HS-5 (cell line): ENCODE results near the gene DTX4.
"Not testable (repeated sequence)": the region's sequence is repeated elsewhere in the genome, so short reads cannot be mapped to it uniquely, and the experiment has no call there.

ENCODE experiments used
- DNase-seq: peaks from one replicate; pipeline ENCODE4 v3.0.0-alpha.2; 2012; ENCODE audit warnings: low read depth

DTX4 gene

DNA sequence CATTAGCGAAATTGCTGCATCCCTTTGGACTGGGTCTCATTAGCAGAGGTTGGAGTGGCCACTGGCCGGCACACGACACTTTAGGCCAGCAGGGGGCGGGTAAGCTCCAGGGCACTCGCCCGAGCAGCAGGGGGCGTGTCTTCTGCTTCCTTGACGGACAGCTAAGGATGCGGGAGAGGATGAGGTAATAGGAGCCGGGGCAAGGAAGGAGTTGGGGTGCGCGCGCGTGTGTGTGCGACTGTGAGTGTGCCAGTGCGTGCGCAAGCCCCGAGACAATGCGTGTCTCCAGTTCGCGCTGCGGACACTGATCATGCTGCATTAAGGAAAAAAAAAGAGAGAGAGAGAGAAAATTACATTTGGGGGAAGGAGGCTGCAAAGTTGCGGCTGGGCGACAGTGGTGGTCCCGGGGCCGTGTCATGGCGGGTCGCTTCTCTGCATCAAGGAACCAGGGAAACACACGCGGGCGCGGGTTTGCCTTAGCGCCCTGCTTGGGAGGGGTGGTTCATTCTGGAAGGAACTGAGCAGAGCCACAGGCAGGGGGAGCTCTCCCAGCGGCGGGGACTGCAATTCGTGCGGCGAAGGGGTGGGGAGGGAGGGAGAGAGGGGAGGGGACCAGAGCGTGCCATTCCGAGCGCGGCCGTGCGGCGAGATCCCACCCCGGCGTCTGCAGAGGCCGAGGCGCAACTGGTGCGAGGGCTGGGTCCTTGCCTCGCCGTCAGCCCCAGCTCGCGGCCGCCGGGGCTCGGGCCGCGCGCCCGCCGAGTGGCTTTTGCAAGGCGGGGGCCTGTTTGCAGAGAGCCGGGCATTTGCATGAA lies at the start of gene DTX4:
Gene DTX4 (plus strand): TSS at position 625 of the 815 bp plus-strand sequence. CDS start 464 bp downstream, outside the sequence.
- peak; percentile 64 for DNase-seq

DNA sequence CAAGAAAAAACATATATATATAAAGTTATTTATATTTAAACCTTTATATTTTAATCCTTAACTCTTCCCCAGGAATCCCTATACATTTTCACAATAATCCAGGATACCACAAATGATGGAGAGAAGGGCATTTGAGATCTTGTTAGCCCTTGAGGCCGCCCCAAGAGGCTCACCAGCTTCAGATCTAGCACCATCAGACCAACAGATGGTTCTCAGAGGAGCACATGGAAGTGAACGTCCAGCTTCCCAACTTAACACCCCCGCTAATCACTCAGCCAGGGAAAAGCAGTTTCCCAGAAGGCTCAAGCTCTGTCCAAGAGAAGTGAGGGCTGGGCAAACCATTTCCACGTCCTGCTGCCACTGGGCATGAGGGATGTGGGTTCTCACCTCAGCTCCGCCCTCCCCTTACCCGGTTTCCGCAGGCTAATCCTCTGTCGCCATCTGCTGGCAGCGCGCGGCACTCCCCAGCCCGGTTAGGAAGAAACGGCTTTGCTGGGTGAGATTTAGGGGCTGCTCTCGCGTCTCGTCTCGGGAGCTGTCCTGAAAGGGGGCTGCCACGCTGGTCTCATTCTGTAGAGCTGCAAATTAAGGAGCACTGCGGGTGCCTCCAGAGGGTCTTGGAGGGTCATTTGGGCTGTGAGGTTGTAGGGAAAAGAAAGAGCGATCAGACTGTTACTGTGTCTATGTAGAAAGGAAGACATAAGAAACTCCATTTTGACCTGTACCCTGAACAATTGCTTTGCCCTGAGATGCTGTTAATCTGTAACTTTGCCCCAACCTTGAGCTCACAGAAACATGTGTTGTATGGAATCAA lies 36.1 kb upstream of the DTX4 start:
- DNase-seq: no peak

DNA sequence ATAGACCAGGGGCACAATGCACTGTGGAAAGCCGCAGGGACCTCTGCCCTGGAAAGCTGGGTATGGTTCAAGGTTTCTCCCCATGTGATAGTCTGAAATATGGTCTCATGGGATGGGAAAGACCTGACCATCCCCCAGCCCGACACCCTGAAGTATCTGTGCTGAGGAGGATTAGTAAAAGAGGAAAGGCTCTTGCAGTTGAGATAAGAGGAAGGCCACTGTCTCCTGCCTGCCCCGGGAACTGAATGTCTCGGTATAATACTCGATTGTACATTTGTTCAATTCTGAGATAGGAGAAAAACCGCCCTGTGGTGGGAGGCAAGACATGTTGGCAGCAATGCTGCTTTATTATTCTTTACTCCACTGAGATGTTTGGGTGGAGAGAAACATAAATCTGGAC lies 35.4 kb upstream of the DTX4 start:
- DNase-seq: not testable (repeated sequence)

DNA sequence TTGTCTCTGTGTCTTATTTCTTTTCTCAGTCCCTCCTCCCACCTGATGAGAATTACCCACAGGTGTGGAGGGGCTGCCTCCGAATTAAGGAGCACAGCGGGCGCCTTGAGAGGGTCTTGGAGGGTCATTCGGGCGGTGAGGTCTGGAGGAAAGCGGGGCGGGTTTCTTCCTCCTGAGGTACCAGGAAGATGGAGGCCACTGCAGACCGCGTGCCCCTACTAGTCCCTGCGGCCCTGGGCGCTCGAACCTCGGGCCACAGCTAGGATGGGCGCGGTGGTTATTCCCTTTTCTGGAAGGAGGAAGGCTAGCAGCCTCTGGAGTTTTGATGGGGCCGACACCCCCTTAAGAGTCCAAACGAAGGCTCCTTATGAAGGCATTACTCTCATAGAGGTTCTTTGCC lies 34.7 kb upstream of the DTX4 start:
- DNase-seq: no peak

- no peak for DNase-seq
These were observed 33.3 kb upstream of the DTX4 start for GRCh38 chr11:59138643-59139042.

GRCh38 chr11:59141191-59141590 lies 30.7 kb upstream of the DTX4 start:
- no peak for DNase-seq

DNA sequence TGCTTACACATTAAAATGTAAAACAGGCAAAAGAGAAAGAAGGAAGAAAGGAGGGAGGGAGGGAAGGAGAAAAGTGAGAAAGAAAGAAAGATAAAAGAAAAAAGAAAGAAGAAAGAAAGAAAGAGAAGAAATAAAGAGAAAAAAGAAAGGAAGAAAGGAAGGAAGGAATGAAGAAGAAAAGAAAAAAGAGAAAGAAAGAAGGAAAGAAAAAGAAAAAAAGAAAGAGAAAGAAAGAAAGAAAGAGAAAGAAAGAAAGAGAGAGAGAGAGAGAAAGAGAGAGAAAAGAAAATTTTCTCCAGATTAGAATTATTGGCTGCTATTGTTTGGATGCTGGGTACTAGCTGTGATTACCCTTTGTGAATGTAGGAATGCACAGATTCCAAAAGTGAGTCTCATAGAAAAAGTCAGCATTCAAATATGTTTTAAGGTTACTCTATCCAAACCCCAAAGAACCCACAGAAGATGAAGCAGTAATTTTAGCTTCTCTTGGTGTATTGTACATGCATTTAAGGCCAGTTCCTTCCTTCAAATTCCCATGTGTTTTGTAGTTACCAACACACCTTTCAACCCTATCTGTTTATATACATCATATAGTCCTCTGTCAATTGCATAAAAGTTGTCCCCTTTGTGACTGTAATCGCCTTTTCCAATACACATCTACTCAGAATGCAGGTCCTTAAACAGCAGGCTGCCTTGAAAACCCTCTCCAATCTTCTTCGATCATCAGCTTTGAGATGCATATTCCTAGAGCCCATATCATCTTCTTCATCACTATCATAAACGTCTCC lies 30.1 kb upstream of the DTX4 start:
- DNase-seq: peak; percentile 57

- DNase-seq: peak; percentile 69
These were observed 29.1 kb upstream of the DTX4 start, which contains the start of gene FAM111A for GRCh38 chr11:59142530-59143507. FAM111A (plus strand) TSS chr11:59142856; CDS start chr11:59148873, 6,017 bp downstream.

- DNase-seq: no peak
These were observed 27.8 kb upstream of the DTX4 start for GRCh38 chr11:59144096-59144495.

- DNase-seq: peak; percentile 74
These were observed 27.2 kb upstream of the DTX4 start for GRCh38 chr11:59144579-59145345.

DNA sequence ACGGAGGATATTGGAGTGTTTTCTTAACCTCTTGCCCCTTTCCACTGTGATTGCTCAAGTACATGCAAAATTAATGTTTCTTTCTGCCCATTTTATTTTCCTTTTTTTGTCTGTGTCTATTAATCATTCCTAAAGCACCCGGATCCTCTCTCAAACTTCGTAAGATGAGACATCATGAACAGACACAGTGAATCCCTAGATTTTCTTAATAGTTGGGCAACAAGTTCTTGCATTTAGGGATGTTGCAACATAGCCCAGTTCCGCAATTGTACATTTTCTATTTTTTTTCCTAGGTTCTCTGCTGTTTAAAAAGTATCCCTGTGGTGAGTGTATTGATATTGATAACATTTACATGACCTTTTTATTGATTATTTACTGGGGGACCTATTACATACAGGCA lies 26.4 kb upstream of the DTX4 start:
- DNase-seq: no peak

DNA sequence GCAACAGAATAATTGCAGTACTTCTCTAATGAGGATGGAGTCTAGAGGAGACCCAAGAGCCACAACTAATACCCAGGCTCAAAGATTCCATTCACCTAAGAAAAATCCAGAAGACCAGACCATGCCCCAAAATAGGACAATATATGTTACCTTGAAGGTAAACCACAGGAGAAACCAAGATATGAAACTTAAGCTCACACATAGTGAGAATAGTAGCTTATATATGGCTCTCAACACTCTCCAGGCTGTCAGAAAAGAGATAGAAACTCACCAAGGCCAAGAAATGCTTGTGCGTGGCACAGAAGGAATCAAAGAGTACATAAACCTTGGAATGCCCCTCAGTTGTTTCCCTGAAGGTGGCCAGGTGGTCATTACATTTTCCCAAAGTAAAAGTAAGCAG lies 20.2 kb upstream of the DTX4 start:
- DNase-seq: no peak

DNA sequence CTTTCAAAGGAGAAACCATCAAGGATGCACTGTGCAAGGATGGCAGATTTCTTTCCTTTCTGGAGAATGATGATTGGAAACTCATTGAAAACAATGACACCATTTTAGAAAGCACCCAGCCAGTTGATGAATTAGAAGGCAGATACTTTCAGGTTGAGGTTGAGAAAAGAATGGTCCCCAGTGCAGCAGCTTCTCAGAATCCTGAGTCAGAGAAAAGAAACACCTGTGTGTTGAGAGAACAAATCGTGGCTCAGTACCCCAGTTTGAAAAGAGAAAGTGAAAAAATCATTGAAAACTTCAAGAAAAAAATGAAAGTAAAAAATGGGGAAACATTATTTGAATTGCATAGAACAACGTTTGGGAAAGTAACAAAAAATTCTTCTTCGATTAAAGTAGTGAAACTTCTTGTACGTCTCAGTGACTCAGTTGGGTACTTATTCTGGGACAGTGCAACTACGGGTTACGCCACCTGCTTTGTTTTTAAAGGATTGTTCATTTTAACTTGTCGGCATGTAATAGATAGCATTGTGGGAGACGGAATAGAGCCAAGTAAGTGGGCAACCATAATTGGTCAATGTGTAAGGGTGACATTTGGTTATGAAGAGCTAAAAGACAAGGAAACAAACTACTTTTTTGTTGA lies 19.5 kb upstream of the DTX4 start:
- no peak for DNase-seq

GRCh38 chr11:59154610-59155009 lies 17.3 kb upstream of the DTX4 start:
- DNase-seq: no peak

- DNase-seq: no peak
These were observed 14.5 kb upstream of the DTX4 start for GRCh38 chr11:59157433-59157832.

DNA sequence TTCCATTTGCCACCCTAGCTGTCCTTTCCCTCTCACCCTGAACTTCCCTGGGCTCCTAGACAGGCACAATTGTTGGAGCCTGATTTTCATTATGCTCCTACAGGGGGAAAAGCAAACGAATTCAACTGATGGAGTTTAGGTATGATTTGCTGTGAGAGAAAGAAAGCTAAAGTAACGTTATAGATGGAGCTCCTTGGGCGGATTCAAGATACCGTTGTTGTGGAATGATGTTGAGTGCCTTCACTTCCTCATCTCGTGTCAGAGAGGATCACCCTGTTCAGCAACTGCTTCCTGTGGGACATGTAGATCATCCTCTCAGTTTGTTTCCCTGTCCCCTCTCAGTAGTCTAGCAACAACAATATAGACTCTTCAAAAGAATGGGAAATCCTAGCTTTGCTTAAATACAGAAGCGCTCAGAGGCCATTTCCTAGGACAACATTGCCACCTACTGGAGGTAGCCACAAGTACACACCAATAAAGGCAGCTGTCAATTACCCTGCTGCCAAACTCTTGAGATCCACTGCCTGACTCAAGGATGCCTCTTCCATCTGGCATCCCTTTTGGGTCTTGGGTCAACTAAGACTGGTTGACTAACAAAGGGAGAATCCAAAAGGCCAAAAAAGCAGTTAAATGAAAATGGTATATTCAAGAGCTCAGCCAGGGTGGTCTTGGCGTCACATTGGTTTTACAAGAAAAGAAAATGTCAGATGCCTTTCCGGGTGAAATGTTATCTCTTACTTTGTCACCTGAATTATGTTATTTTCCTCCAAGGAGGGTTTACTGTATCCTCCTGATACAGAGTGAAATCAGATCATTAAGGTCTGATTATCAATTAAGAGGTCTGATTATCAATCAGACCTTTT lies 13.5 kb upstream of the DTX4 start:
- DNase-seq: peak; percentile 53

DNA sequence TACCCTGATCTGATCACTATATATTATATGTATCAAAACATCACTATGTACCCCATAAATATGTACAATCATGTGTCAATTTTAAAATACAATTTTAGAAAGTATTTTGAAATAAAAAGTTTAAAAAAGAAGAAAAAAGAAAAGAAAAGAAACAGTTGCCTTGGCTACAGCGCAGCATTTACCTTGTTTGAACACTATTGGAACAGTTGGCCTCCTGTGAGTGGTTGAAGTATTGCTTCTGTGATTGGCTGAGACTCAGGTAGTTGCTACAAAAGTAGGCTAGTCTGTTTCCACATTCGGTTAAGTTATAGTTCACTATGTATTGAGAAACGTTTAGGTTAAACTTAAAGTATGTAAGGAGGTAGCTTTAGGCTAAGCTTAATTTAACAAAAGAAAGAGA lies 7.9 kb upstream of the DTX4 start:
- DNase-seq: no peak

DNA sequence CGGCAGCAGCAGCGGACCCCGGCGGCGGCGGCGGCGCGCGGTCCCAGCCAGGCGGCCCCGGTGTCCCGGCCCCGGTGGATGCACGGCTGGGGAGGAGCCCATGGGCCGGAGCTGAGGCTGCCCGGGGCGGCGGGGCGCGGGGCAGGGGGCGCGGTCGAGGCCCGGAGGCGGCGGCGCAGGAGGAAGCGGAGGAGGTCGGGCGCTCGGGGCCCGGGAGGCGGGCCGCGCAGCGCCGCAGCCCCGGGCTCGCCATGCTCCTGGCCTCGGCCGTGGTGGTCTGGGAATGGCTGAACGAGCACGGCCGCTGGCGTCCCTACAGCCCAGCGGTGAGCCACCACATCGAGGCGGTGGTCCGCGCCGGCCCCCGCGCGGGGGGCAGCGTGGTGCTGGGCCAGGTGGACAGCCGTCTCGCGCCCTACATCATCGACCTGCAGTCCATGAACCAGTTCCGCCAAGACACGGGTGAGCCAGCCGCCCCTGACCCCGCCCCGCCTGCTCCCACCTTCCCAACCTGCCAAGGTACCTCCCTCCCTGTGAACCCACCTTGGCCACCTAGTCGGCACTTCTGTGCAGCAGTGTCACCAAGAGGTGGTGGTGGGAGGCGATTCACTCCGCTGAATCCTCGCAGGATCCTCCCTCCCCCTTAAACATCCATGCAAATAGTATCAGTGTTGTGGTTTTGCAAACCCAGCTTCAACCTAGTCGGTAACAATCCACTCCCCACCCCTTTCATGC lies 580 bp downstream of the DTX4 start:
- DNase-seq: no peak
